Measurements from ENCODE around the gene KCNIP3.

Gene KCNIP3

DNA sequence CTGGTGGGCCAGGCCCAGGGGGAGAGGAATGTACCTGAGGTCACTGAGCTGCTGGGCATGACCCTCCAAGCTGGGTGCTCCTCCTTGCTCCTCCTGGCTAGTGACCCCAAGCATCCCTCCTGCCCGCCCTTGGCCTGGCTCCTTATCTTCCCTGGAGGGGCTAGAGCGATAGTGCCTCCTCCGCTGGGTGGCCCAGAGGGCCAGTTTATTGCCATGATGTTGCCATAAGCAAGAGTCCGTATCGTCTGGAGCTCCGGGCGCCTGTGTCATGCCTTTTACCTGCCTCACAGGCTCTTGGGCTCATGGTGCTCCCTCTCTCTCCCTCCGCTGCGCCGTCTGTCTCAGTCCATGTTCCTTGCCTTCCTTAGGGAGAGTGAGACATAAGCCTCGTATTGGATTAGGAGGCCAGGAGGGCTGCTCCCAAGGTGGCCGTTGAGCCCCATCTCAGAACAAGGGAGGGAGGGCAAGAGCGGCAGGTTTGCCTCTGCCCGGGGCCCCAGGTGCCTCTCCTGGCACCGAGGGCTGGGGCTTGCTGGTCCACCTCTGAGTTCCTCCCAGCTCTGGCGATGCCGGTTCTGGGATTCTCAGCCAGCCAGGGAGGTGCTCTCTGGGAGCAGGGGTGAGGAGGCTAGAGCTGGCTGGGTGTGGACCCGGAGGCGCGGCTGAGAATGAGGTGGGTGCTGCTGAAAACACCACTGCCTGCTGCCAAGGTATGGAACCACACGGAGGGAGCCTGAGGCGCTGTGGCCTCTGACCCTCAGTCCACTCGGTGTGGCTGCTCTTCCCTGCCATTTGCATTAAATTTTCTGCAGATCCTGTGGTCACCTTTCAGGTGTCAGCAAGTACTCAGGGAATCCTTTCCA, 22.6 kb downstream of the KCNIP3 start:
- Histone ChIP-seq H3K4me2 (ENCODE audit: insufficient read depth, low read length, poor library complexity, severe bottlenecking) (no peak overlapping the region), H3K14ac (ENCODE audit: low read length) (no peak overlapping the region), H3K23ac (ENCODE audit: low read depth, low read length, poor library complexity) (peak overlapping the region; percentile 25), H2BK120ac (ENCODE audit: low read depth, low read length) (no peak overlapping the region), H2BK15ac (ENCODE audit: low read length) (no peak overlapping the region), H2AFZ (ENCODE audit: low read length) (no peak overlapping the region), H3K9me3 (replicated peaks in 1 of 2; ENCODE audit: control insufficient read depth in 2 of 2, insufficient read depth in 1 of 2, low read depth in 1 of 2, low read length in 2 of 2) (no peaks in the 10 kb centered on the region), H2AK5ac (ENCODE audit: low read depth, low read length) (peak overlapping the region; percentile 7), H3K79me1 (ENCODE audit: low read depth, low read length) (no peaks in the 10 kb centered on the region), H2BK5ac (ENCODE audit: low read length) (no peak overlapping the region), H3K9ac (ENCODE audit: low read depth, low read length, poor library complexity) (no peak overlapping the region), H3K36me3 (replicated peaks in 1 of 2; ENCODE audit: control insufficient read depth in 2 of 2, insufficient read depth in 2 of 2, low read length in 2 of 2) (no peaks in the 10 kb centered on the region), H3K27ac (replicated peaks; ENCODE audit: low read length) (no peak overlapping the region), H3K4ac (ENCODE audit: low read length) (no peak overlapping the region), H3K4me1 (ENCODE audit: control insufficient read depth in 2 of 2, insufficient read depth in 1 of 2, low read depth in 1 of 2, low read length in 2 of 2) (peaks cover 0 to 17% of the 10 kb centered on the region in 2 donors), H4K8ac (ENCODE audit: low read depth, low read length) (no peak overlapping the region), H4K91ac (ENCODE audit: low read depth, low read length, poor library complexity) (peak overlapping the region; percentile 42), H2BK12ac (ENCODE audit: low read length) (no peak overlapping the region), H3K27me3 (ENCODE audit: control insufficient read depth in 3 of 3, insufficient read depth in 3 of 3, low read depth in 1 of 3, low read length in 3 of 3) (peaks cover 0 to 24% (median 0%) of the 10 kb centered on the region in 3 experiments), H3K18ac (ENCODE audit: low read length) (no peak overlapping the region), H3K4me3 (ENCODE audit: low read length in 2 of 2) (no peak overlapping the region)
- WGBS, 2 donors (ENCODE audit: extremely low coverage in 2 of 2, insufficient read length in 2 of 2, insufficient replicate concordance in 1 of 2), result no CpG with 5 or more reads among the region's 23 CpGs
- no peak for DNase-seq (ENCODE audit: low spot score)

DNA sequence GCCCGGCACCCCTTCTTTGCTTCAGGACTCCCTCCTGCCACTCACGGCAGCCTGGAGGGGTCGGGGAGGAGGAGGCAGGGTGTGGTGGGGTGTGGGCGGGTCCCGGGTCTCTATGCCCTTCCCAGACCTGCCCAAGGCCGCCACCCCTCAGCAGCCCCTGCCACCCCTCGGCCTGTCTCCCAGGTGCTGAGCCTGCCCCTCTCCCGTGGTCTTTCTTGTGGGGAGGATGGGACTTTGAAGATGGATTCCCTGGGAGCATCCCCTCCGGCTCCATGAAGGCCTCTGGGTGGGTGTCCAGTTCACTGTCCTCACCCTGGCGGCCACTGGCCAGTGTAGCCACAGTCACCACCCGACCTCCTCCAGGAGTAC, 23.2 kb downstream of the KCNIP3 start:
- H2BK5ac ChIP-seq (ENCODE audit: low read length), result no peak overlapping the region
- no peak overlapping the region for H3K14ac ChIP-seq (ENCODE audit: low read length)
- DNase-seq (ENCODE audit: low spot score), result no peak
- H3K23ac ChIP-seq (ENCODE audit: low read depth, low read length, poor library complexity), result no peak overlapping the region
- no peak overlapping the region for H3K9ac ChIP-seq (ENCODE audit: low read depth, low read length, poor library complexity)
- no peak overlapping the region for H4K91ac ChIP-seq (ENCODE audit: low read depth, low read length, poor library complexity)
- no peaks in the 10 kb centered on the region for H3K36me3 ChIP-seq (replicated peaks in 1 of 2; ENCODE audit: control insufficient read depth in 2 of 2, insufficient read depth in 2 of 2, low read length in 2 of 2)
- H3K4me2 ChIP-seq (ENCODE audit: insufficient read depth, low read length, poor library complexity, severe bottlenecking), result no peak overlapping the region
- H2BK15ac ChIP-seq (ENCODE audit: low read length), result peak overlapping the region; percentile 22
- H2AK5ac ChIP-seq (ENCODE audit: low read depth, low read length), result peak overlapping the region; percentile 7
- H3K79me1 ChIP-seq (ENCODE audit: low read depth, low read length), result no peaks in the 10 kb centered on the region
- H2BK12ac ChIP-seq (ENCODE audit: low read length), result no peak overlapping the region
- no peak overlapping the region for H3K27ac ChIP-seq (replicated peaks; ENCODE audit: low read length)
- no peak overlapping the region for H3K4ac ChIP-seq (ENCODE audit: low read length)
- H4K8ac ChIP-seq (ENCODE audit: low read depth, low read length), result no peak overlapping the region
- no peak overlapping the region for H3K4me3 ChIP-seq (ENCODE audit: low read length in 2 of 2)
- H2BK120ac ChIP-seq (ENCODE audit: low read depth, low read length), result peak overlapping the region; percentile 28
- H3K4me1 ChIP-seq (ENCODE audit: control insufficient read depth in 2 of 2, insufficient read depth in 1 of 2, low read depth in 1 of 2, low read length in 2 of 2), result peaks cover 0 to 12% of the 10 kb centered on the region in 2 donors
- WGBS, 2 donors (ENCODE audit: extremely low coverage in 2 of 2, insufficient read length in 2 of 2, insufficient replicate concordance in 1 of 2), result no CpG with 5 or more reads among the region's 11 CpGs
- no peak overlapping the region for H3K18ac ChIP-seq (ENCODE audit: low read length)
- peaks cover 0 to 24% (median 0%) of the 10 kb centered on the region in 3 experiments for H3K27me3 ChIP-seq (ENCODE audit: control insufficient read depth in 3 of 3, insufficient read depth in 3 of 3, low read depth in 1 of 3, low read length in 3 of 3)
- no peaks in the 10 kb centered on the region for H3K9me3 ChIP-seq (replicated peaks in 1 of 2; ENCODE audit: control insufficient read depth in 2 of 2, insufficient read depth in 1 of 2, low read depth in 1 of 2, low read length in 2 of 2)
- no peak overlapping the region for H2AFZ ChIP-seq (ENCODE audit: low read length)

DNA sequence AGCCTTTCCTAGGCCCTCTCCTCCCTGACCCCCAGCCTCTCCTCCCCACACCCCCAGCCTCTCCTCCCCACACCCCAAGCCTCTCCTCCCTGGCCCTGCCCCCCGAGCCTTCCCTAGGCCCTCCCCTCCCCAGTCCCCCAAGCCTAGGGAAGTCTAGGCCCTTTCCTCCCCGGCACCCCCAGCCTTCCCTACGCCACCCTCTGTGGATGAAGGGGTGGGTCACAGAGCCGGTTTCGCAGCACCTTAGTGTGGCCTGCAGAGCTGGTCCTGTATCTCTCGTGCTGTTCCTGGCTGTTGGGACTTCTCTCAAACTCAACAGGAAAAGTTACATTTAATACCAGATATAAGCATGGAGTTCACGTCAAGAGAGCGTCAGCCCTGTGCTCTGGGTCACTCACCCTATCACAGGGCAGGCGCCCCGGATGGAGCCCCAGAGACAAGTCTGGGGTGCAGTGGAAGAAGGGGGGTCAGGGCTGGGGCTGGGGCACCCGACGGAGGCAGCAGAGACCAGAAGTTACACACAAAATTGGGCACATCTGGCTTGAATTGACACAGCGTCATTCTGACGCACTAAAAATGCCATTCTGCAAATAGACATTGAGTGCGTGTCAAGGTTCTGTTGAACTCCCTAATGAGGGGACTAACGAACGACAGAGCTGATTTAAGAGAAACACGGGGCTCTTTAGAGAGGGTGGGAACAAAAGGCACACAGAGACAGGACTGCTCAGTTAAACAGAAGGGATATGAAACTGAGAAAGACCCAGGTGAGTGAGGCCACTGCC, 24.0 kb downstream of the KCNIP3 start:
- Histone ChIP-seq H3K27ac (replicated peaks; ENCODE audit: low read length) (no peak overlapping the region), H3K23ac (ENCODE audit: low read depth, low read length, poor library complexity) (no peak overlapping the region), H2BK120ac (ENCODE audit: low read depth, low read length) (no peak overlapping the region), H3K9me3 (replicated peaks in 1 of 2; ENCODE audit: control insufficient read depth in 2 of 2, insufficient read depth in 1 of 2, low read depth in 1 of 2, low read length in 2 of 2) (peaks cover 0 to 2% of the 10 kb centered on the region in 2 donors), H3K4me2 (ENCODE audit: insufficient read depth, low read length, poor library complexity, severe bottlenecking) (no peak overlapping the region), H3K4ac (ENCODE audit: low read length) (no peak overlapping the region), H3K9ac (ENCODE audit: low read depth, low read length, poor library complexity) (no peak overlapping the region), H2AK5ac (ENCODE audit: low read depth, low read length) (no peak overlapping the region), H2BK15ac (ENCODE audit: low read length) (no peak overlapping the region), H3K4me3 (ENCODE audit: low read length in 2 of 2) (no peak overlapping the region), H4K8ac (ENCODE audit: low read depth, low read length) (no peak overlapping the region), H3K27me3 (ENCODE audit: control insufficient read depth in 3 of 3, insufficient read depth in 3 of 3, low read depth in 1 of 3, low read length in 3 of 3) (peaks cover 0 to 24% (median 0%) of the 10 kb centered on the region in 3 experiments), H2AFZ (ENCODE audit: low read length) (no peak overlapping the region), H3K4me1 (ENCODE audit: control insufficient read depth in 2 of 2, insufficient read depth in 1 of 2, low read depth in 1 of 2, low read length in 2 of 2) (peaks cover 0 to 12% of the 10 kb centered on the region in 2 donors), H3K14ac (ENCODE audit: low read length) (no peak overlapping the region), H4K91ac (ENCODE audit: low read depth, low read length, poor library complexity) (no peak overlapping the region), H2BK12ac (ENCODE audit: low read length) (no peak overlapping the region), H3K79me1 (ENCODE audit: low read depth, low read length) (no peaks in the 10 kb centered on the region), H3K18ac (ENCODE audit: low read length) (peak overlapping the region; percentile 29), H3K36me3 (replicated peaks in 1 of 2; ENCODE audit: control insufficient read depth in 2 of 2, insufficient read depth in 2 of 2, low read length in 2 of 2) (no peaks in the 10 kb centered on the region), H2BK5ac (ENCODE audit: low read length) (no peak overlapping the region)
- DNase-seq (ENCODE audit: low spot score), result no peak
- no CpG with 5 or more reads among the region's 18 CpGs for WGBS, 2 donors (ENCODE audit: extremely low coverage in 2 of 2, insufficient read length in 2 of 2, insufficient replicate concordance in 1 of 2)

All from neuronal stem cell (in vitro differentiated cells).